ENCODE results near the gene DESI1. TPM values are rescaled to one million over a fixed set of nuclear protein-coding genes. Genes with fewer than 3 reads are reported as not detected.
A peak's percentile ranks its signal among the peaks of the same experiment; 100 is the strongest.

Gene DESI1
- total and polyA plus RNA-seq, 2 of the 13 experiments (the other 11 are each of a cell fraction or from before 2014, with no cell fraction given): 21.6 to 29.2 TPM

DNA sequence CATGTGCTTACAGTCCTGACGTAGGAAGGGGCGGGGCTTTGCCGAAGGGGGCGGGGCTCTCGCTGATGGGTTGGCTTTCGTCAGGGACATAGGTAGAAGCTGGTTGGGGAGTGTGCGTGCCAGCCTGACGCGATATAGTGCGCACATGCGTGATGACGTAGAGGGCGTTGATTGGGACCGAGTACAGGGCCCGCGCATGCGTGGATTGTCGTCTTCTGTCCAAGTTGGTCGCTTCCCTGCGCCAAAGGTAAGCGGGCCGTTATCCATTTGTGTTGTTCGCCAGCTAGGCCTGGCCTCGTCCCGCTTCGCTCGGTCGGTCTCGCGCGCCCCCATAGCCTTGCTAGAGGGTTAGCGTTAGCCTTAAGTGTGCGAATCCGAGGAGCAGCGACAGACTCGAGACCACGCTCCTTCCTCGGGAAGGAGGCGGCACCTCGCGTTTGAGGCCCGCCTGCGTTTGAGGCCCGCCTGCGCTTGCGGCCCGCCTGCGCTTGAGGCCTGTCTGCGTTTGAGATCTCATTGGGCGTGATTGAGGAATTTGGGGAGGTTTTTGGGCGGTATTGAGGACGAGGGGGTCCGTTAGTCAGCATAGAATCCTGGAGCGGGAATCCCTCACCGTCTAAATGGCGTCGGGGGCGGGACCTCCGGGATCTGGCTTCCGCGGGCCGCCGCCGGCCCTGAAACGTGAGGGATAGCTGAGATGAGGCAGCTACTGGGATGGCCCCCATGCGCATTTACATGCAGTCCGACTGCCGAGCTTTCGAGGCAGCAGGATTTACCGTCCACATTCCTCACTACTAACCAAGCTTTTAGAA, 462 bp upstream of the DESI1 start, which contains the start of gene XRCC6 (continued):
- TF ChIP-seq, protein P1, sequence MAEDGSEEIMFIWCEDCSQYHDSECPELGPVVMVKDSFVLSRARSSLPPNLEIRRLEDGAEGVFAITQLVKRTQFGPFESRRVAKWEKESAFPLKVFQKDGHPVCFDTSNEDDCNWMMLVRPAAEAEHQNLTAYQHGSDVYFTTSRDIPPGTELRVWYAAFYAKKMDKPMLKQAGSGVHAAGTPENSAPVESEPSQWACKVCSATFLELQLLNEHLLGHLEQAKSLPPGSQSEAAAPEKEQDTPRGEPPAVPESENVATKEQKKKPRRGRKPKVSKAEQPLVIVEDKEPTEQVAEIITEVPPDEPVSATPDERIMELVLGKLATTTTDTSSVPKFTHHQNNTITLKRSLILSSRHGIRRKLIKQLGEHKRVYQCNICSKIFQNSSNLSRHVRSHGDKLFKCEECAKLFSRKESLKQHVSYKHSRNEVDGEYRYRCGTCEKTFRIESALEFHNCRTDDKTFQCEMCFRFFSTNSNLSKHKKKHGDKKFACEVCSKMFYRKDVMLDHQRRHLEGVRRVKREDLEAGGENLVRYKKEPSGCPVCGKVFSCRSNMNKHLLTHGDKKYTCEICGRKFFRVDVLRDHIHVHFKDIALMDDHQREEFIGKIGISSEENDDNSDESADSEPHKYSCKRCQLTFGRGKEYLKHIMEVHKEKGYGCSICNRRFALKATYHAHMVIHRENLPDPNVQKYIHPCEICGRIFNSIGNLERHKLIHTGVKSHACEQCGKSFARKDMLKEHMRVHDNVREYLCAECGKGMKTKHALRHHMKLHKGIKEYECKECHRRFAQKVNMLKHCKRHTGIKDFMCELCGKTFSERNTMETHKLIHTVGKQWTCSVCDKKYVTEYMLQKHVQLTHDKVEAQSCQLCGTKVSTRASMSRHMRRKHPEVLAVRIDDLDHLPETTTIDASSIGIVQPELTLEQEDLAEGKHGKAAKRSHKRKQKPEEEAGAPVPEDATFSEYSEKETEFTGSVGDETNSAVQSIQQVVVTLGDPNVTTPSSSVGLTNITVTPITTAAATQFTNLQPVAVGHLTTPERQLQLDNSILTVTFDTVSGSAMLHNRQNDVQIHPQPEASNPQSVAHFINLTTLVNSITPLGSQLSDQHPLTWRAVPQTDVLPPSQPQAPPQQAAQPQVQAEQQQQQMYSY (CRISPR knock-in tag; IDR thresholded peaks at IDR 0.05): no peak
- TF ChIP-seq MIXL1 (CRISPR knock-in tag; IDR thresholded peaks at IDR 0.05) (no peak), KDM3A (CRISPR knock-in tag; IDR thresholded peaks at IDR 0.05; ENCODE audit: low read depth) (peak; percentile 21), IKZF1 (IDR thresholded peaks at IDR 0.05) (no peak), MXD4 (CRISPR knock-in tag; IDR thresholded peaks at IDR 0.05) (no peak), NFIC (IDR thresholded peaks at IDR 0.05; ENCODE audit: low read length) (no peak), ZNF547 (CRISPR knock-in tag; IDR thresholded peaks at IDR 0.05) (peak; percentile 90), ATF1 (CRISPR knock-in tag; IDR thresholded peaks at IDR 0.05) (peak; percentile 96), ETV6 (CRISPR knock-in tag; conservative IDR thresholded peaks at IDR 0.05) (no peak), ZNF484 (CRISPR knock-in tag; IDR thresholded peaks at IDR 0.05; ENCODE audit: borderline replicate concordance, low read depth) (peak; percentile 95), ZNF326 (CRISPR knock-in tag; IDR thresholded peaks at IDR 0.05; ENCODE audit: borderline replicate concordance) (no peak)
- TF ChIP-seq, protein P2, sequence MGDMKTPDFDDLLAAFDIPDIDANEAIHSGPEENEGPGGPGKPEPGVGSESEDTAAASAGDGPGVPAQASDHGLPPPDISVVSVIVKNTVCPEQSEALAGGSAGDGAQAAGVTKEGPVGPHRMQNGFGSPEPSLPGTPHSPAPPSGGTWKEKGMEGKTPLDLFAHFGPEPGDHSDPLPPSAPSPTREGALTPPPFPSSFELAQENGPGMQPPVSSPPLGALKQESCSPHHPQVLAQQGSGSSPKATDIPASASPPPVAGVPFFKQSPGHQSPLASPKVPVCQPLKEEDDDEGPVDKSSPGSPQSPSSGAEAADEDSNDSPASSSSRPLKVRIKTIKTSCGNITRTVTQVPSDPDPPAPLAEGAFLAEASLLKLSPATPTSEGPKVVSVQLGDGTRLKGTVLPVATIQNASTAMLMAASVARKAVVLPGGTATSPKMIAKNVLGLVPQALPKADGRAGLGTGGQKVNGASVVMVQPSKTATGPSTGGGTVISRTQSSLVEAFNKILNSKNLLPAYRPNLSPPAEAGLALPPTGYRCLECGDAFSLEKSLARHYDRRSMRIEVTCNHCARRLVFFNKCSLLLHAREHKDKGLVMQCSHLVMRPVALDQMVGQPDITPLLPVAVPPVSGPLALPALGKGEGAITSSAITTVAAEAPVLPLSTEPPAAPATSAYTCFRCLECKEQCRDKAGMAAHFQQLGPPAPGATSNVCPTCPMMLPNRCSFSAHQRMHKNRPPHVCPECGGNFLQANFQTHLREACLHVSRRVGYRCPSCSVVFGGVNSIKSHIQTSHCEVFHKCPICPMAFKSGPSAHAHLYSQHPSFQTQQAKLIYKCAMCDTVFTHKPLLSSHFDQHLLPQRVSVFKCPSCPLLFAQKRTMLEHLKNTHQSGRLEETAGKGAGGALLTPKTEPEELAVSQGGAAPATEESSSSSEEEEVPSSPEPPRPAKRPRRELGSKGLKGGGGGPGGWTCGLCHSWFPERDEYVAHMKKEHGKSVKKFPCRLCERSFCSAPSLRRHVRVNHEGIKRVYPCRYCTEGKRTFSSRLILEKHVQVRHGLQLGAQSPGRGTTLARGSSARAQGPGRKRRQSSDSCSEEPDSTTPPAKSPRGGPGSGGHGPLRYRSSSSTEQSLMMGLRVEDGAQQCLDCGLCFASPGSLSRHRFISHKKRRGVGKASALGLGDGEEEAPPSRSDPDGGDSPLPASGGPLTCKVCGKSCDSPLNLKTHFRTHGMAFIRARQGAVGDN (CRISPR knock-in tag; IDR thresholded peaks at IDR 0.05): peak; percentile 94
- TF ChIP-seq, protein P3, sequence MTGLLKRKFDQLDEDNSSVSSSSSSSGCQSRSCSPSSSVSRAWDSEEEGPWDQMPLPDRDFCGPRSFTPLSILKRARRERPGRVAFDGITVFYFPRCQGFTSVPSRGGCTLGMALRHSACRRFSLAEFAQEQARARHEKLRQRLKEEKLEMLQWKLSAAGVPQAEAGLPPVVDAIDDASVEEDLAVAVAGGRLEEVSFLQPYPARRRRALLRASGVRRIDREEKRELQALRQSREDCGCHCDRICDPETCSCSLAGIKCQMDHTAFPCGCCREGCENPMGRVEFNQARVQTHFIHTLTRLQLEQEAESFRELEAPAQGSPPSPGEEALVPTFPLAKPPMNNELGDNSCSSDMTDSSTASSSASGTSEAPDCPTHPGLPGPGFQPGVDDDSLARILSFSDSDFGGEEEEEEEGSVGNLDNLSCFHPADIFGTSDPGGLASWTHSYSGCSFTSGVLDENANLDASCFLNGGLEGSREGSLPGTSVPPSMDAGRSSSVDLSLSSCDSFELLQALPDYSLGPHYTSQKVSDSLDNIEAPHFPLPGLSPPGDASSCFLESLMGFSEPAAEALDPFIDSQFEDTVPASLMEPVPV (CRISPR knock-in tag; IDR thresholded peaks at IDR 0.05): peak; percentile 82; the same call in 1 of the 2 replicates
- TF ChIP-seq, protein P4, sequence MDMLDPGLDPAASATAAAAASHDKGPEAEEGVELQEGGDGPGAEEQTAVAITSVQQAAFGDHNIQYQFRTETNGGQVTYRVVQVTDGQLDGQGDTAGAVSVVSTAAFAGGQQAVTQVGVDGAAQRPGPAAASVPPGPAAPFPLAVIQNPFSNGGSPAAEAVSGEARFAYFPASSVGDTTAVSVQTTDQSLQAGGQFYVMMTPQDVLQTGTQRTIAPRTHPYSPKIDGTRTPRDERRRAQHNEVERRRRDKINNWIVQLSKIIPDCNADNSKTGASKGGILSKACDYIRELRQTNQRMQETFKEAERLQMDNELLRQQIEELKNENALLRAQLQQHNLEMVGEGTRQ (IDR thresholded peaks at IDR 0.05; ENCODE audit: low read depth, low read length): no peak
- TF ChIP-seq, protein P4 (CRISPR knock-in tag; IDR thresholded peaks at IDR 0.05; ENCODE audit: borderline replicate concordance): no peak
- TF ChIP-seq, protein P5, sequence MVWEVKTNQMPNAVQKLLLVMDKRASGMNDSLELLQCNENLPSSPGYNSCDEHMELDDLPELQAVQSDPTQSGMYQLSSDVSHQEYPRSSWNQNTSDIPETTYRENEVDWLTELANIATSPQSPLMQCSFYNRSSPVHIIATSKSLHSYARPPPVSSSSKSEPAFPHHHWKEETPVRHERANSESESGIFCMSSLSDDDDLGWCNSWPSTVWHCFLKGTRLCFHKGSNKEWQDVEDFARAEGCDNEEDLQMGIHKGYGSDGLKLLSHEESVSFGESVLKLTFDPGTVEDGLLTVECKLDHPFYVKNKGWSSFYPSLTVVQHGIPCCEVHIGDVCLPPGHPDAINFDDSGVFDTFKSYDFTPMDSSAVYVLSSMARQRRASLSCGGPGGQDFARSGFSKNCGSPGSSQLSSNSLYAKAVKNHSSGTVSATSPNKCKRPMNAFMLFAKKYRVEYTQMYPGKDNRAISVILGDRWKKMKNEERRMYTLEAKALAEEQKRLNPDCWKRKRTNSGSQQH (CRISPR knock-in tag; IDR thresholded peaks at IDR 0.05; ENCODE audit: low read depth): peak; percentile 56

Measured in HepG2 (cell line).